ENCODE data around the gene ZNF674.
"Not testable (repeated sequence)": the region's sequence is repeated elsewhere in the genome, so short reads cannot be mapped to it uniquely, and the experiment has no call there.

ZNF674 gene

GRCh38 chrX:46571423-46572339, 26.5 kb upstream of the ZNF674 start:
- DNase-seq (ENCODE audit: low read depth, low spot score) = no peak
- no peak overlapping the region for H3K27ac ChIP-seq

DNA sequence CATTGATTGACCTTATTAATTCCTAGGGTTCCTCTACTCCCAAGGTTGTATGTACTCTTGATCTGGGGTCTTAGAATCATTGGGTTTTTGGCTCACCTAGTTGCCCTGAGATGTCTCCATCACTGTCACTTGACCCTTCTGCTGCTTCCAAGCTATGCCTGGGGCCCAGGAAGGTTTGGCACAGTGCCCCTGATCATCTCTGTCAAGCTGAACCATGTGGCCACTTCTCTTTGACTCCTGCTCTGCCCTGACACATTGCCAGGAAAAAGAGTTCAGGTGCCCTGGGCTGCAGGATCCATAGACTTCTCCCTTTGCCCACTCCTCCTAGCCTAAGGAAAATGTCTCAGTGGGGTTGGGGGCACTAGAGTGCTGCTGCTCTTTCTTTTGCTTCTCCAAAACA, 24.4 kb upstream of the ZNF674 start:
- DNase-seq (ENCODE audit: low read depth, low spot score) = no peak
- no peak overlapping the region for H3K27ac ChIP-seq

- DNase-seq (ENCODE audit: low read depth, low spot score) = no peak
Measured at GRCh38 chrX:46567388-46567787, 22.2 kb upstream of the ZNF674 start.

DNA sequence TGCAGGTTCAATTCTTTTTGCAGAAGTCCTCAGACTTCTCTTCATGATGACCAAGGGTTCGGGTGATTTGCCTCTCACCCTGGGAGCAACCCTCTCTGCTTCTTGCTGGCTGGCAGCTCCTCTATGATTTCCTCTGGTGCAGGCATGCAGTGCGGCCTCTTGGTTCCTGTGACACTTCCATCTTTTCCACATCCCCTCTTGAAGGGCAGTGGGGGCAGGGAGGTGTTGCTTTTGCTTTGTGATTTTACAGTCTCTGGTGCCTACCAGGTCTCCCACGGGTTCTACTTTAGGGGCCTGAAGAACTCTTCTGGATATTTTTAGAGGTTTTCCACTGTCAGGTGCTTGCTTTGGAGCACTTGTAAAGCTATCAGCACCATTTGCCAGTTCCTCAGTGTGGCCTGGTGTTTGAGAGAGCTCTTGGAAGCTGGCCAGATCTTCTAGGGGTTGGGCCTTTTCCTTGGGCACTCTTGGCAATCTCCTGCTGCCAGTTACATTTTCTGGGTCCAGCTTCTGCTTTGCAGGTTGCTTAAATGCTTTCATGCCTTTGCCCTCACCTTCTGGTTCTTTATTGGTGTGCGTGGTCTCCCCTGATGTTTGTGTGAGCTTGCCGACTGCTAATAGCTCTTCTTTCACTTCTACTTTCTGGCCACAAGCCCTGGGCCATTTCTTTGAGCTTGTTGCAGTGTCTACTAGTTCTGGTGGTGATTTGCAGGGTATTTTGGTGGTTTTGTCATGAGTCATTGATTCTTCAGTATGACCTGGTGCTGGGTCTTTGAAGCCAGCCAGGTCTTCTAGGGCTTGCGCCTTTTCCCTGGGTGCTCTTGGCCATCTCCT, 16.8 kb upstream of the ZNF674 start:
- no peak overlapping the region for H3K27ac ChIP-seq
- DNase-seq (ENCODE audit: low read depth, low spot score) = no peak

More at GRCh38 chrX:46567388-46567787, 22.2 kb upstream of the ZNF674 start:
- peak overlapping the region; percentile 43 for H3K27ac ChIP-seq

GRCh38 chrX:46559062-46559461, 13.8 kb upstream of the ZNF674 start:
- DNase-seq (ENCODE audit: low read depth, low spot score) = no peak
- no peak overlapping the region for H3K27ac ChIP-seq

GRCh38 chrX:46554942-46555341, 9.7 kb upstream of the ZNF674 start:
- H3K27ac ChIP-seq = no peak overlapping the region
- no peak for DNase-seq (ENCODE audit: low read depth, low spot score)

- no peak overlapping the region for H3K27ac ChIP-seq
- no peak for DNase-seq (ENCODE audit: low read depth, low spot score)
Measured at GRCh38 chrX:46553935-46554334, 8.7 kb upstream of the ZNF674 start.

- DNase-seq (ENCODE audit: low read depth, low spot score) = no peak
- peak overlapping the region; percentile 24 for H3K27ac ChIP-seq
Measured at GRCh38 chrX:46551494-46552128, 6.4 kb upstream of the ZNF674 start.

- H3K27ac ChIP-seq = no peak overlapping the region
- DNase-seq (ENCODE audit: low read depth, low spot score) = no peak
Measured at GRCh38 chrX:46549914-46550313, 4.7 kb upstream of the ZNF674 start.

GRCh38 chrX:46547857-46548256, 2.6 kb upstream of the ZNF674 start:
- peak overlapping the region; percentile 83 for H3K27ac ChIP-seq
- DNase-seq (ENCODE audit: low read depth, low spot score) = no peak

DNA sequence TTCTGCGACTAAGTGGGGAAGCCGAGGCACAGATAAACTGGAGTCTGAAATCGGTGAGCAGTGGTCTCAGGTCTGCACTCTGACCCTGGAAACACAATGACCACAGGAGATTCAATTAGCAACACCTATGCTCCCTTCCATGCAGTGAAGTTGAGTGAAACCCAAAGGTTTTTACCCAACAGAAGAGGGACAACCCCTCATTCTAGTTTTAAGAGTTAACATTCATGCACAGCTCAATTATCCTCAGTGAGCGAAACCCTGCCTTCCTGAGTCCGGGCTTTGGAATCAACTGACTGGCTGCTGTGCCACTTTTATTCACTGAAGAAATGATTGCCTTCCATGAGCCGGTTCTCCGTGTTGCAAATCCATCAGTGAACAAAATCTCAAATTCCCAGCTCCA, 694 bp downstream of the ZNF674 start:
- peak overlapping the region; percentile 83 for H3K27ac ChIP-seq
- DNase-seq (ENCODE audit: low read depth, low spot score) = not testable (repeated sequence)

DNA sequence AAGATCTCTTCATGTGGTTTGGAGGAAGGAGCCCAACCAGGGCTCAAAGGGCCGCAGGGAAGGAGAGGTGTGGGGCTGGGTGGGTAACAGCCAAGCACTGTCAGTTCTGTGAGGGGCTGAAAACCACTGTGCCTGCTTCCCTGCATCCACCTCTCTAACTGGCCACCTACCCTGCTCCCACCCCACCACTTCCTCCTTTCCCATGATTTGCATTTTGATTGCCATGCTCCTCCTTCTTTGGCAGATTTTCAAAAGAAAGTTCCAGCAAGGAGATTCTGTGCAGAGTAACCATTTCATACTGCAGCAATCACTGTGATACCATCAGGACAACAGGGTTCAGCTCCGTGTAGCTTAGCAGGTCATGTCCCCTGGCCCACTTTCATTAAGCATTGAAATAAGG, 1.8 kb downstream of the ZNF674 start:
- no peak for DNase-seq (ENCODE audit: low read depth, low spot score)
- H3K27ac ChIP-seq = no peak overlapping the region

GRCh38 chrX:46531442-46531841, 13.8 kb downstream of the ZNF674 start:
- H3K27ac ChIP-seq = no peak overlapping the region
- DNase-seq (ENCODE audit: low read depth, low spot score) = no peak

DNA sequence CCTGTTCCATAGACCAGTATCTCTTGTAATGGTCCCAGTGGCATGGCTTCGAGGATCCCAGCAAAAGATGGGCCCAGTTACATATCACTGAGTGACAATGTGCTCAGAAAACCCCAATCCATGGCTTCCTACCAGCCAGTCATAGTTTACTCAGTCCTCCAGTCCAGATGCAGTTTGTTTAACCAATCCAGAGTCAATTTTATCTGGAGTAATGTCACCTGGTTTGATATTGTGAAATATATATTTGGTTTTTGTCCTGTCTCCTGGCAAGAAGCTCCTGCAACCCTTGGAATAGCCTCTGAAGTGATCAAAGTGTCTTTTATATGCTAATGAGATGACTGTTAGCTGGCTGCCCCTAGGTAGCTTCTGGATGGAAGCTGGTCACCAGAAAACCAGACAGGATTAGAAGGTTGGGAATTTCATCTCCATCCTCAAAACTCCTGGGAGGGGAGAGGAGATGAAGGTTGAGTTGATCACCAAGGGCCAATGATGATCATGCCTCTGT, 14.8 kb downstream of the ZNF674 start:
- not testable (repeated sequence) for H3K27ac ChIP-seq; DNase-seq (ENCODE audit: low read depth, low spot score)

- H3K27ac ChIP-seq; DNase-seq (ENCODE audit: low read depth, low spot score): not testable (repeated sequence)
Measured at GRCh38 chrX:46529740-46530403, 15.3 kb downstream of the ZNF674 start.

DNA sequence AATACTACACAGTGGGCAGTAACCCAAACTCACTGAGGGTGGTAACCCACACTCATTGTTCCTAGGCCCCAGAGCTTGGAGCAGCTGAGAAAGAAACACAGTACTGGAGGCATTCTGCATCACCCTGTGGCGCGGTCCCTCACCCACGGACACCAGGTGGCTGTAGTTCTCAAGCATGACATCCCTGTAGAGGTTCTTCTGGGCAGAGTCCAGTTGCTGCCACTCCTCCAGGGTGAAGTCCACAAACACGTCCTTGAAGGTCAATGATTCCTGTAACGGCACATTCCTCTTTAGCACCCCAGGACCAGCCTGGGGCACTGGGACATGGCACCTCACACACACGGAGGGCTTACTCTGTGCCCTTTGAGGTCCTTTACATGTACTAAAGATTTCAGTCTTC, 16.6 kb downstream of the ZNF674 start:
- H3K27ac ChIP-seq = not testable (repeated sequence)

GRCh38 chrX:46506076-46506475, 39.1 kb downstream of the ZNF674 start:
- no peak for DNase-seq (ENCODE audit: low read depth, low spot score)
- H3K27ac ChIP-seq = no peak overlapping the region

More for the DNA sequence above, 16.6 kb downstream of the ZNF674 start:
- not testable (repeated sequence) for DNase-seq (ENCODE audit: low read depth, low spot score)

GRCh38 chrX:46502848-46503247, 42.4 kb downstream of the ZNF674 start:
- no peak for DNase-seq (ENCODE audit: low read depth, low spot score)
- no peak overlapping the region for H3K27ac ChIP-seq

GRCh38 chrX:46500054-46500453, 45.2 kb downstream of the ZNF674 start:
- DNase-seq (ENCODE audit: low read depth, low spot score) = no peak
- H3K27ac ChIP-seq = no peak overlapping the region

DNA sequence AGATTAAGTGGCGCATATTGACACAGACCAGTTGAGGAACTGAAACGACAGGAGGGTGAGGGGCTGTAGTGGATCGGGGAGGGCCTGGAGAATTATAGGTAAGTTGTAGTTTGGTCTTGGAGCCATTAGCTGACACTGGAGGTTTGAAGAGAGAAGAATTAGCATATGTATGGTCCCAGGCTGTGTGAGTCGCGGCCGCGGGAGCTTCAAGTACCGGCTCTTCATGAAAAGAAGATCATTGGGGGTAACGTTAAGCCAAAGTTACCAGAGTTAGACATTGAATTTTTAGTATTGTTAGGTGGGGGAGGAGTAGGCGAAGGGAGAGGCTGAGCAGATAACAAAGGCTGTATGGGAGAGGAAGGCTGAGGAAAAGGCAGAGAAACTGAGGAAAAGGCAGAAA, 56.5 kb downstream of the ZNF674 start:
- DNase-seq (ENCODE audit: low read depth, low spot score) = no peak
- no peak overlapping the region for H3K27ac ChIP-seq
